HepG2 (cell line): Measurements from ENCODE around the gene MVK. TPM values are rescaled to one million over a fixed set of nuclear protein-coding genes. Genes with fewer than 3 reads are reported as not detected.

ENCODE experiments used
- ATAC-seq: fragments of 200-7000 bp; cut with Tn5 transposase; 3 replicates; pipeline ENCODE4 v1.9.1; 2020; ENCODE audit warnings: mild to moderate bottlenecking, moderate library complexity
- BruUV-seq: library from RNA; stranded (reverse); fragments of 400-500 nt; replicated peaks from 2 replicates; lab custom pipeline; 2021; lab: Mats Ljungman, UMichigan
- CTCF ChIA-PET: fragments of 300-600 bp; formaldehyde crosslinking; extraction: SDS; loops from one replicate; lab custom pipeline; 2021; ENCODE audit warnings: low total read pairs, inconsistent platforms, low intra/inter-chr PET ratio; lab: Yijun Ruan, JAX
- POLR2A ChIA-PET: fragments of 350-600 bp; sonication (Branson Sonifier 250); formaldehyde crosslinking; loops from one replicate; lab custom pipeline; 2020; ENCODE audit warnings: antibody characterized with exemption, inconsistent platforms; lab: Yijun Ruan, JAX
- DNase-seq: peaks from one replicate; pipeline ENCODE4 v3.0.0-alpha.2; 2015; ENCODE audit warnings: low spot score
- FAIRE-seq: peaks from 3 replicates; lab custom pipeline; 2011; peaks lifted over from hg19 to GRCh38; lab: Jason Lieb, UNC
- H2AFZ ChIP-seq: one replicate; pipeline ENCODE4 v1.6.1; 2011; ENCODE audit warnings: low read length, inconsistent platforms
- H3K27ac ChIP-seq: fragments of 300-600 bp; 3 replicates; pipeline ENCODE4 v1.8.0; 2011; ENCODE audit warnings: mixed run types, mild to moderate bottlenecking, mixed read lengths, low read length, inconsistent platforms; ENCODE audit not compliant: insufficient read depth; ENCODE audit errors: extremely low read length
- H3K27me3 ChIP-seq, 2 experiments: fragments of 200-600 bp in 1 of 2; 2 replicates in 1 of 2; 3 replicates in 1 of 2; pipeline versions ENCODE4 v1.6.0 to v1.8.0; 2011; ENCODE audit warnings: low read length in 2 of 2, mild to moderate bottlenecking in 2 of 2, moderate library complexity in 2 of 2, inconsistent platforms in 1 of 2; ENCODE audit not compliant: insufficient read depth in 2 of 2, control insufficient read depth in 1 of 2
- H3K36me3 ChIP-seq, 2 experiments: fragments of 200-600 bp in 1 of 2; replicated peaks in 1 of 2; 2 replicates in 1 of 2; 3 replicates in 1 of 2; pipeline versions ENCODE4 v1.5.1 to v1.8.0; 2011; ENCODE audit warnings: low read length in 2 of 2, inconsistent platforms in 1 of 2; ENCODE audit not compliant: insufficient read depth in 2 of 2, control insufficient read depth in 1 of 2
- H3K4me1 ChIP-seq: 2 replicates; pipeline ENCODE4 v1.5.1; 2012; ENCODE audit warnings: low read length, inconsistent platforms; ENCODE audit not compliant: insufficient read depth
- H3K4me2 ChIP-seq: 2 replicates; pipeline ENCODE4 v1.6.0; 2011; ENCODE audit warnings: low read depth, low read length, inconsistent platforms
- H3K4me3 ChIP-seq, 3 experiments: fragments of 200-600 bp in 1 of 3; sonication (generic), shearing (Covaris generic) in 1 of 3; replicated peaks in 1 of 3; 2 replicates each; pipeline ENCODE4 v1.5.1; 2011 to 2016; ENCODE audit warnings: low read length in 3 of 3, inconsistent platforms in 2 of 3, low read depth in 2 of 3, mild to moderate bottlenecking in 2 of 3, control low read depth in 1 of 3, mixed read lengths in 1 of 3; ENCODE audit not compliant: insufficient read depth in 1 of 3
- H3K79me2 ChIP-seq: one replicate; pipeline ENCODE4 v1.6.1; 2011; ENCODE audit warnings: low read length, inconsistent platforms; ENCODE audit not compliant: insufficient read depth
- H3K9ac ChIP-seq: 2 replicates; pipeline ENCODE4 v1.6.0; 2011; ENCODE audit warnings: mild to moderate bottlenecking, low read depth, low read length, inconsistent platforms; ENCODE audit not compliant: insufficient read depth
- H3K9me3 ChIP-seq: 2 replicates; pipeline ENCODE4 v1.5.1; 2012; ENCODE audit warnings: mild to moderate bottlenecking, low read length
- H4K20me1 ChIP-seq: 2 replicates; pipeline ENCODE4 v1.6.0; 2011; ENCODE audit warnings: inconsistent platforms, mild to moderate bottlenecking, low read length, moderate library complexity; ENCODE audit not compliant: insufficient read depth
- FLYWCH1 ChIP-seq: sonication (generic); formaldehyde crosslinking; IDR thresholded peaks from 2 replicates; pipeline ENCODE4 v1.8.1; 2023; ENCODE audit warnings: mild to moderate bottlenecking, missing genetic modification reagents
- HES4 ChIP-seq: sonication (generic); formaldehyde crosslinking; IDR thresholded peaks from 2 replicates; pipeline ENCODE4 v1.9.0; 2021; ENCODE audit warnings: mild to moderate bottlenecking, missing genetic modification reagents, borderline replicate concordance
- HMGA1 ChIP-seq: sonication (generic); formaldehyde crosslinking; conservative IDR thresholded peaks from 2 replicates; pipeline ENCODE4 v1.4.0; 2020; ENCODE audit warnings: missing genetic modification reagents
- HNRNPH1 ChIP-seq: fragments of 200-400 bp; formaldehyde crosslinking; optimal IDR thresholded peaks from 2 replicates; pipeline ENCODE3; 2017; ENCODE audit warnings: mild to moderate bottlenecking, low read depth, low read length
- KAT2B ChIP-seq: fragments of 150-350 bp; IDR thresholded peaks from 2 replicates; pipeline ENCODE4 v1.6.1; 2014; ENCODE audit warnings: low read depth, low read length, borderline replicate concordance
- KDM5A ChIP-seq: fragments of 200-600 bp; sonication (generic); IDR thresholded peaks from 2 replicates; pipeline ENCODE4 v1.7.0; 2018; ENCODE audit warnings: antibody characterized with exemption, mild to moderate bottlenecking, low read length, borderline replicate concordance
- SNAPC4 ChIP-seq: sonication (generic); formaldehyde crosslinking; IDR thresholded peaks from 2 replicates; pipeline ENCODE4 v1.4.0; 2020; ENCODE audit warnings: mild to moderate bottlenecking, missing genetic modification reagents
- SP140L ChIP-seq: sonication (generic); formaldehyde crosslinking; IDR thresholded peaks from 2 replicates; pipeline ENCODE4 v1.4.0; 2020; ENCODE audit warnings: missing genetic modification reagents, borderline replicate concordance
- SRSF4 ChIP-seq: fragments of 200-400 bp; formaldehyde crosslinking; IDR thresholded peaks from one replicate; pipeline ENCODE4 v1.6.1; 2018; ENCODE audit warnings: mild to moderate bottlenecking, low read depth, low read length, moderate library complexity; ENCODE audit not compliant: poor library complexity, severe bottlenecking
- ZNF451 ChIP-seq: sonication (generic); formaldehyde crosslinking; IDR thresholded peaks from 2 replicates; pipeline ENCODE4 v1.5.0; 2020; ENCODE audit warnings: mild to moderate bottlenecking, missing genetic modification reagents
- ZNF577 ChIP-seq: sonication (generic); formaldehyde crosslinking; IDR thresholded peaks from 2 replicates; pipeline ENCODE4 v1.4.0; 2020; ENCODE audit warnings: mild to moderate bottlenecking, low read depth, missing genetic modification reagents, borderline replicate concordance
- ZNF75D ChIP-seq: sonication (generic); formaldehyde crosslinking; IDR thresholded peaks from 2 replicates; pipeline ENCODE4 v1.8.1; 2023; ENCODE audit warnings: missing genetic modification reagents, mild to moderate bottlenecking, borderline replicate concordance
- ZNF775 ChIP-seq: sonication (generic); formaldehyde crosslinking; IDR thresholded peaks from 2 replicates; pipeline ENCODE4 v1.4.0; 2020; ENCODE audit warnings: missing genetic modification reagents, mild to moderate bottlenecking, moderate library complexity, borderline replicate concordance
- ZXDC ChIP-seq: sonication (generic); formaldehyde crosslinking; IDR thresholded peaks from 2 replicates; pipeline ENCODE4 v1.5.0; 2020; ENCODE audit warnings: mild to moderate bottlenecking, missing genetic modification reagents
- WGBS: methylation state at CpG from one replicate; pipeline ENCODE4 v1.1.6; 2017; ENCODE audit warnings: low lambda C conversion rate; 5-methylcytosine and 5-hydroxymethylcytosine counted together
- in situ Hi-C: cut with HindIII; loops from 2 replicates; pipeline ENCODE4 v1.10.0; 2017; ENCODE audit warnings: low pct_unique_long_range_greater_than_20kb; ENCODE audit not compliant: extremely low pct_ligation_motif_present
- intact Hi-C: fragments of 100-400 bp; cut with micrococcal nuclease; formaldehyde crosslinking; loops from one replicate; pipeline ENCODE4 v1.10.0; 2022; ENCODE audit not compliant: unreplicated experiment
- polyA plus RNA-seq, 8 experiments: library from polyadenylated mRNA; depleted of rRNA in 3 of 8; stranded (reverse) in 7 of 8; unstranded in 1 of 8; fragments of >200 nt; fragmentation: Illumina TruSeq in 4 of 8; extraction: Trizol in 4 of 8; gene quantifications; 2 replicates each; pipeline versions ENCODE4 v1.2.1 to v1.2.3, GENCODE V29; 2011 to 2016; ENCODE audit warnings: low read depth in 4 of 8, missing spikeins in 1 of 8, mixed read lengths in 1 of 8; ENCODE audit not compliant: insufficient read depth in 1 of 8
- total RNA-seq, 5 experiments: library from RNA; depleted of rRNA; stranded (reverse); fragments of >200 nt; fragmentation: Illumina TruSeq; extraction: Trizol; gene quantifications; 2 replicates each; pipeline ENCODE4 v1.2.3, GENCODE V29; 2016; ENCODE audit warnings: low read depth in 1 of 5
- TF ChIP-seq, protein P1 (sequence below): sonication (generic); formaldehyde crosslinking; IDR thresholded peaks from 2 replicates; pipeline ENCODE4 v1.5.0; 2020; ENCODE audit warnings: mild to moderate bottlenecking, missing genetic modification reagents, borderline replicate concordance

MVK gene
- total and polyA plus RNA-seq, 2 of the 13 experiments (the other 11 are each of a cell fraction or from before 2014, with no cell fraction given) = 11.6 to 66.9 TPM

GRCh38 chr12:109608270-109608669, 34.7 kb downstream of the MVK start:
- WGBS = no CpG with 5 or more reads among the region's 4 CpGs
- TF ChIP-seq ZNF451 (CRISPR knock-in tag) (no peak), KDM5A (no peak), SRSF4 (no peak), SNAPC4 (CRISPR knock-in tag) (no peak), ZNF75D (CRISPR knock-in tag) (no peak), FLYWCH1 (no peak), HNRNPH1 (no peak), ZXDC (CRISPR knock-in tag) (no peak), SP140L (CRISPR knock-in tag) (no peak), ZNF775 (no peak), HMGA1 (CRISPR knock-in tag) (no peak), ZNF577 (CRISPR knock-in tag) (no peak), HES4 (CRISPR knock-in tag) (no peak), KAT2B (no peak)
- TF ChIP-seq, protein P1, sequence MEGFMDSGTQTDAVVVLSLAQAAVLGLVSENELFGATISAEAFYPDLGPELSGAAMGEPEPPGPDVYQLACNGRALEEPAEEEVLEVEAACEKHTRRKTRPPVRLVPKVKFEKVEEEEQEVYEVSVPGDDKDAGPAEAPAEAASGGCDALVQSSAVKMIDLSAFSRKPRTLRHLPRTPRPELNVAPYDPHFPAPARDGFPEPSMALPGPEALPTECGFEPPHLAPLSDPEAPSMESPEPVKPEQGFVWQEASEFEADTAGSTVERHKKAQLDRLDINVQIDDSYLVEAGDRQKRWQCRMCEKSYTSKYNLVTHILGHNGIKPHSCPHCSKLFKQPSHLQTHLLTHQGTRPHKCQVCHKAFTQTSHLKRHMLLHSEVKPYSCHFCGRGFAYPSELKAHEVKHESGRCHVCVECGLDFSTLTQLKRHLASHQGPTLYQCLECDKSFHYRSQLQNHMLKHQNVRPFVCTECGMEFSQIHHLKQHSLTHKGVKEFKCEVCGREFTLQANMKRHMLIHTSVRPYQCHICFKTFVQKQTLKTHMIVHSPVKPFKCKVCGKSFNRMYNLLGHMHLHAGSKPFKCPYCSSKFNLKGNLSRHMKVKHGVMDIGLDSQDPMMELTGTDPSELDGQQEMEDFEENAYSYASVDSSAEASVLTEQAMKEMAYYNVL (CRISPR knock-in tag) = no peak
- TF ChIP-seq, all 625 proteins: peak for 0
- no peak for ATAC-seq
- intact Hi-C loops = no loop called here
- DNase-seq = no peak
- H3K4me2 ChIP-seq = no peak overlapping the region
- BruUV-seq = no TSS peak
- H2AFZ ChIP-seq = no peak overlapping the region
- H3K36me3 ChIP-seq = no peaks in the 10 kb centered on the region
- no peak for FAIRE-seq
- H3K4me3 ChIP-seq = no peak overlapping the region
- no peak overlapping the region for H3K9ac ChIP-seq
- H3K9me3 ChIP-seq = no peaks in the 10 kb centered on the region
- peaks cover 40% of the 10 kb centered on the region for H3K4me1 ChIP-seq
- no peak overlapping the region for H3K27ac ChIP-seq
- in situ Hi-C loops = no loop called here
- H3K79me2 ChIP-seq = no peaks in the 10 kb centered on the region
- H3K27me3 ChIP-seq = peaks cover 4 to 9% of the 10 kb centered on the region in 2 experiments; a peak in 4 of 5 replicates
- ChIA-PET POLR2A (no interaction called here), CTCF (no interaction called here)
- no peaks in the 10 kb centered on the region for H4K20me1 ChIP-seq
